GM18951 (cell line): ENCODE measurements around the gene OGG1.

Experiments
- POLR2A ChIP-seq: IDR thresholded peaks from 4 replicates; pipeline ENCODE4 v1.6.1; 2011; ENCODE audit warnings: mild to moderate bottlenecking; ENCODE audit not compliant: insufficient read length, insufficient read depth; ENCODE audit errors: extremely low read depth
- in situ Hi-C: fragments of 300-500 bp; cut with MboI; formaldehyde crosslinking; loops from one replicate; pipeline ENCODE4 v1.12.0; 2022; ENCODE audit warnings: low sequenced_read_pairs, mixed read lengths, inconsistent platforms; ENCODE audit not compliant: unreplicated experiment

Gene OGG1

GRCh38 chr3:9749645-9750555 is at the start of gene OGG1:
Gene OGG1, plus strand, starts transcription at chr3:9749952. Its CDS starts 335 bp downstream, at chr3:9750287.
- in situ Hi-C loops: no loop called here
- TF ChIP-seq POLR2A: peak; percentile 70

- in situ Hi-C loops: no loop called here
- no peak for TF ChIP-seq POLR2A
These were observed 49.2 kb upstream of the OGG1 start for GRCh38 chr3:9700536-9700935.

GRCh38 chr3:9701006-9701405 is 48.7 kb upstream of the OGG1 start:
- in situ Hi-C loops: no loop called here
- TF ChIP-seq POLR2A: no peak

DNA sequence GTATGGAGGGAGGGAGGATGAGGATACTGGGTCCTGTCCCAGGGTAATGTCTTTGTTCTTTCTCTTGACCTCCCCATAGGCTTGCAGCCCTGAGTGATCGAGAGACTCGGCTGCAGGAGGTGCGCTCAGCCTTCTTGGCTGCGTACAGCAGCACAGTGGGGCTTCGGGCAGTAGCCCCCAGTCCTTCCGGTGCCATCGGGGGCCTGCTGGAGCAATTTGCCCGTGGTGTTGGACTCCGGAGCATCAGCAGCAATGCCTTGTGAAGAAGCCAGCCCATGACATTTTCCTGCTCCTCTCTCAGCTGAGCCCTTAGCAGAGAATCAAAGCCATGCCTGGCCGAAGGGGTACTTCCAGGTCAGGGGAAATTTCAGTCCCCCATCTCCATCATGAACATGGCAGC is 48.0 kb upstream of the OGG1 start:
- in situ Hi-C loops: no loop called here
- TF ChIP-seq POLR2A: no peak

DNA sequence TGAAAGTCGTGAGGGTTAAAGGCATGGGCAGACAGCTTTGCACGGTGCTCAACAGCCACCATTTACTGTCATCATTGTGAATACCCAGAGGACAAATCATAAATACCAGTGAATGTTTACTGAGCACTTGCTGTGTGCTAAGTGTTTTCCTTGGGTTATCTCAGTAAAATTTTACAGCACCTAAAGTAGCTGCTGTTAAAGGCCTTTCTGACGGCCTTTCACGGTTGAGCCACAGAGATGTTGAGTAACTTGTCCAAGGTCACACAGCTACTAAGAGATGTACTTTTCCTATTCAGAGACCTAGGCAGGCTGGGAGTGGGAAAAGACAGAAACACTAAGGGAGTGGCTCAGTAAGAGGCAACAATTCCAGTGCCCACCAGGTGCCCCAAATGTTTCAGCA is 46.5 kb upstream of the OGG1 start:
- in situ Hi-C loops: no loop called here
- no peak for TF ChIP-seq POLR2A

DNA sequence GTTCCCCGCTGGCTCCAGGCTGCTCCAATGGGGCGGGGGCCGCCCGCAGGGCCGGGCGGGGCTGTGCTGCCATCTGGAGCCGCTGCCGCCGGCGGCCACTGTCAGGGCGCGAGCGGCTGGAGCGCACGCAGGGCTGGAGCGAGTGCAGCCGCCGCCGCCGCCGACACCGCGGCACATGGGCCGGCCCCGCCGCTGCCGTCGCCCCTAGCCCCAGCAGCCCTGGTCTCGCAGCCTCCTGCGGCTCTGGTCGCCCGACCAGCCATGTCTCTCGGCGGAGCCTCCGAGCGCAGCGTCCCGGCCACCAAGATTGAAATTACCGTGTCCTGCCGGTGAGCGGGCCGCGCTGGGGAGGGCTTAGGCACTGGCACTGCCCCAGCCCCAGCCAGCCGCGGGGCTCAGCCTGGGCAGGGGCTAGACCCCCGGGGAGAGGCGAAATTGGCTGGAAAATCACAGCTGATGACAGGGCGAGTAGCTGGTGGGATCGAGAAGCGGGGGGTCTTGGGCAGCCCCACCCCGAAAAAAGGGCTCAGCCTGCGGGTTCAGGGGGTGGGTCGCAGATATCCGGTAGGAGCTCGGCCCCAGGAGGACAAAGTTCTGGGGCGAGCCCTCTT is 45.9 kb upstream of the OGG1 start, which contains the start of gene CPNE9:
TSS of gene CPNE9 (plus strand) at position 98 of the 611 bp plus-strand sequence. CDS start at position 262, 164 bp downstream.
- in situ Hi-C loops: no loop called here
- no peak for TF ChIP-seq POLR2A

- in situ Hi-C loops: no loop called here
These were observed 45.1 kb upstream of the OGG1 start for GRCh38 chr3:9704347-9705322.

DNA sequence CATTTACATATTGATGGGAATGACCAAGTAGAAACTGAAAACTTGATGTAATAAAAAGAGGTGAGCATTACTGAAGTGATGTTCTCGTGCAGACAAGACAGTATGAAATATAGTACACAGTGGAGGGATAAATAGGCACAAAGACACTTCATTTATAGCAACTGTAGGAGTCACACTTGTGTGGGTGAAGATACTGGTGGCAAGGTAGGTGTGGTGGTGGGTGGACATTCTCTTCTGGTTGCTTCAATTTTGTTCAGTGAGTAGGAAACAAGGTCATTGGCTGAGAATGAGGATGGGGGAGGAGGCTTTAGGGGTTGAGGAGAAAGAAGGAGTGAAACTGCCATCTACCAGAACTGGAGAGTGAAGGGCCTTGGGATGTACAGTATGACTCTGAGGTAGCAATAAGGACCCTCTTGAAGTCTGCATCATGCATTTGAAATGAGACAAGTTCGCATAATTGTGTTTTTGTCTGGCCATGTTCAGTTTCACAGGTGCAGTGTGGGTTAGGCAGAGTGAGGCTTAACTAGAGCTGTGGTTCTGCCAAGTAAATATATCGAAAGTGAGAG is 39.5 kb upstream of the OGG1 start:
- in situ Hi-C loops: no loop called here

More at GRCh38 chr3:9704347-9705322, 45.1 kb upstream of the OGG1 start:
- TF ChIP-seq POLR2A: no peak

DNA sequence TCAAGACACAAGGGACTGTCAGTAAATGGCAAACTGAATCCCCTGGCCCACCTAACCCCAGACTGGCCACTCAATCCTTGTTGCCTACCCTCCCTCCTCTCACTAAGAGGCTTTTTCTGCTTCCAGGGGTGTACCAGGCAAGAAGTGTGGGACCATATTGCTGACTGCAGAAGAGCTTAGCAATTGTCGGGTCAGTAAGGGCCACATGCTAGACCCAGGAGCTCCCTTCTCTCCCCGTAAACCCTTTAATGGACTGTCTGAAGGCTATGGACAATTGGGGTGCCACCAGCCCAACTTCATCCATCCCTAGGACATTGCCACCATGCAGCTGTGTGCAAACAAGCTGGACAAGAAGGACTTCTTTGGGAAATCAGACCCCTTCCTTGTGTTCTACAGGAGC is 37.3 kb upstream of the OGG1 start:
- TF ChIP-seq POLR2A: no peak
- in situ Hi-C loops: no loop called here

More for the DNA sequence above, 39.5 kb upstream of the OGG1 start:
- TF ChIP-seq POLR2A: no peak

GRCh38 chr3:9713142-9713541 is 36.6 kb upstream of the OGG1 start:
- in situ Hi-C loops: no loop called here

GRCh38 chr3:9715136-9715535 is 34.6 kb upstream of the OGG1 start:
- no peak for TF ChIP-seq POLR2A
- in situ Hi-C loops: no loop called here

More at GRCh38 chr3:9713142-9713541, 36.6 kb upstream of the OGG1 start:
- no peak for TF ChIP-seq POLR2A

GRCh38 chr3:9715764-9716437 is 33.9 kb upstream of the OGG1 start:
- in situ Hi-C loops: no loop called here
- no peak for TF ChIP-seq POLR2A
